ENCODE results near the gene TEX51.

- TF ChIP-seq, protein P1, sequence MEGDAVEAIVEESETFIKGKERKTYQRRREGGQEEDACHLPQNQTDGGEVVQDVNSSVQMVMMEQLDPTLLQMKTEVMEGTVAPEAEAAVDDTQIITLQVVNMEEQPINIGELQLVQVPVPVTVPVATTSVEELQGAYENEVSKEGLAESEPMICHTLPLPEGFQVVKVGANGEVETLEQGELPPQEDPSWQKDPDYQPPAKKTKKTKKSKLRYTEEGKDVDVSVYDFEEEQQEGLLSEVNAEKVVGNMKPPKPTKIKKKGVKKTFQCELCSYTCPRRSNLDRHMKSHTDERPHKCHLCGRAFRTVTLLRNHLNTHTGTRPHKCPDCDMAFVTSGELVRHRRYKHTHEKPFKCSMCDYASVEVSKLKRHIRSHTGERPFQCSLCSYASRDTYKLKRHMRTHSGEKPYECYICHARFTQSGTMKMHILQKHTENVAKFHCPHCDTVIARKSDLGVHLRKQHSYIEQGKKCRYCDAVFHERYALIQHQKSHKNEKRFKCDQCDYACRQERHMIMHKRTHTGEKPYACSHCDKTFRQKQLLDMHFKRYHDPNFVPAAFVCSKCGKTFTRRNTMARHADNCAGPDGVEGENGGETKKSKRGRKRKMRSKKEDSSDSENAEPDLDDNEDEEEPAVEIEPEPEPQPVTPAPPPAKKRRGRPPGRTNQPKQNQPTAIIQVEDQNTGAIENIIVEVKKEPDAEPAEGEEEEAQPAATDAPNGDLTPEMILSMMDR (IDR thresholded peaks at IDR 0.05): no peak
- no peak for TF ChIP-seq POLR2A (IDR thresholded peaks at IDR 0.05)
- no peak for TF ChIP-seq POLR2AphosphoS5 (IDR thresholded peaks at IDR 0.05)
Measured at GRCh38 chr2:126893606-126894005, 5.1 kb upstream of the TEX51 start.

Data from prostate gland (tissue), 2 donors.